Measurements from ENCODE around the gene MFAP1.

The MFAP1 gene

DNA sequence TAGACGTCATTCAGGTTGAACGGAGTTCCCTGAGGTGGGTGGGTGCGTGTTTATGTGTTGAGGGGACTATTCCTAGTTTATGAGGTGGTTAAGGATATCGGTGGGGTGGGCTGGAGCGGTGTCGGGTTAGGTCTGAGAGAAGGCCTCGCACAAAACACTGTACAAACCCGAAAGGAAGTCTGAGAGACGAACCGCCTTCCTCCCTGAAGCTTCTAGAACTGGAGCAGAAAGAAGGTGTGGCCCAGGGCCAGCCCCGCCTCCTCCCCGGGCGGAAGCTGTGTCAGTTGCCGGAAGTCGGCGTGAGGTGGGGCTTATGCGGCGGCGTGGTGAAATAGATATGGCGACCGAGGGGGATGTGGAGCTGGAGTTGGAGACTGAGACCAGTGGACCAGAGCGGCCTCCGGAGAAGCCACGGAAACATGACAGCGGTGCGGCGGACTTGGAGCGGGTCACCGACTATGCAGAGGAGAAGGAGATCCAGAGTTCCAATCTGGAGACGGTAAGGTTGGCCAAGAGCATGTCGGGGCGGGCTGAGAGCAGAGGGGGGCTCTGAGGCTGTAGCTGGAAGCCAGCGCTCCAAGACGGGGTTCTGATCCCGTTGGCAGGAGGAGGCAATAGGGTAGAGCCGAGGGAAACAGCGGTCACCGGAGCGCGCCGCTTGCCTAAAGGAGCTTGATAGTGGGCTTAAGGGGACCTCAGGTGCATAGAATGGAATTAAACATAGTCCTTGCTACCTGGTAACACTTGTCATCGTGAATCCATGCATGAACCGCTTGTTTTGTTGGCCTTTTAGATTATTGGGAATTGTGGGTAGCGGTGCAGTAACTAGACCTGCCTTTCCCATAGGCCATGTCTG, 24.0 kb downstream of the MFAP1 start, which contains the start of gene HYPK:
Gene HYPK, plus strand, starts transcription at position 314 of the 856 bp plus-strand sequence. Its CDS starts 24 bp downstream, at position 338.
- peak within 1 kb of the TSS; percentile 92 for H3K4me3 ChIP-seq (ENCODE audit: low read depth, low read length)
- TF ChIP-seq, protein P1, sequence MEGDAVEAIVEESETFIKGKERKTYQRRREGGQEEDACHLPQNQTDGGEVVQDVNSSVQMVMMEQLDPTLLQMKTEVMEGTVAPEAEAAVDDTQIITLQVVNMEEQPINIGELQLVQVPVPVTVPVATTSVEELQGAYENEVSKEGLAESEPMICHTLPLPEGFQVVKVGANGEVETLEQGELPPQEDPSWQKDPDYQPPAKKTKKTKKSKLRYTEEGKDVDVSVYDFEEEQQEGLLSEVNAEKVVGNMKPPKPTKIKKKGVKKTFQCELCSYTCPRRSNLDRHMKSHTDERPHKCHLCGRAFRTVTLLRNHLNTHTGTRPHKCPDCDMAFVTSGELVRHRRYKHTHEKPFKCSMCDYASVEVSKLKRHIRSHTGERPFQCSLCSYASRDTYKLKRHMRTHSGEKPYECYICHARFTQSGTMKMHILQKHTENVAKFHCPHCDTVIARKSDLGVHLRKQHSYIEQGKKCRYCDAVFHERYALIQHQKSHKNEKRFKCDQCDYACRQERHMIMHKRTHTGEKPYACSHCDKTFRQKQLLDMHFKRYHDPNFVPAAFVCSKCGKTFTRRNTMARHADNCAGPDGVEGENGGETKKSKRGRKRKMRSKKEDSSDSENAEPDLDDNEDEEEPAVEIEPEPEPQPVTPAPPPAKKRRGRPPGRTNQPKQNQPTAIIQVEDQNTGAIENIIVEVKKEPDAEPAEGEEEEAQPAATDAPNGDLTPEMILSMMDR (IDR thresholded peaks at IDR 0.05; ENCODE audit: low read depth, low read length) = no peak

DNA sequence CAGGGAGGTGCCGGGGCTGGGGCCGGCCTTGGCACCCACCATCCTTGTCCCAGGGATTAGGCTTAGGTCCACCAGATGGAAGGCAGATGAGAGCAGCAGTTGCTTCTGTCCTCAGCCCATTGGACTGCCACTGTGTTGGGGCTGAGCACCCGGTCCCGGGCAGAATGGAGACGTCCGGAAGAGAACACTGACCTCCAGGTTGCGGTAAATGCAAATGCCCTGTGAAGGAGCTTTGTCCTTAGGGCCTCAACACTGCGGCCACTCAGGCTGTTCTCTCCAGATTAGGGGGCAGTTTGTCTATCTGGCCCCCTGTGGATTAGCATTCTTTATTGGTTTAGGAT, 24.6 kb downstream of the MFAP1 start, which contains the start of gene SERINC4:
Gene SERINC4, minus strand, starts transcription at position 276 of the 341 bp plus-strand sequence. Its CDS starts 234 bp downstream, at position 42.
- TF ChIP-seq, protein P1 (IDR thresholded peaks at IDR 0.05; ENCODE audit: low read depth, low read length) = no peak
- peak within 1 kb of the TSS; percentile 92 for H3K4me3 ChIP-seq (ENCODE audit: low read depth, low read length)

DNA sequence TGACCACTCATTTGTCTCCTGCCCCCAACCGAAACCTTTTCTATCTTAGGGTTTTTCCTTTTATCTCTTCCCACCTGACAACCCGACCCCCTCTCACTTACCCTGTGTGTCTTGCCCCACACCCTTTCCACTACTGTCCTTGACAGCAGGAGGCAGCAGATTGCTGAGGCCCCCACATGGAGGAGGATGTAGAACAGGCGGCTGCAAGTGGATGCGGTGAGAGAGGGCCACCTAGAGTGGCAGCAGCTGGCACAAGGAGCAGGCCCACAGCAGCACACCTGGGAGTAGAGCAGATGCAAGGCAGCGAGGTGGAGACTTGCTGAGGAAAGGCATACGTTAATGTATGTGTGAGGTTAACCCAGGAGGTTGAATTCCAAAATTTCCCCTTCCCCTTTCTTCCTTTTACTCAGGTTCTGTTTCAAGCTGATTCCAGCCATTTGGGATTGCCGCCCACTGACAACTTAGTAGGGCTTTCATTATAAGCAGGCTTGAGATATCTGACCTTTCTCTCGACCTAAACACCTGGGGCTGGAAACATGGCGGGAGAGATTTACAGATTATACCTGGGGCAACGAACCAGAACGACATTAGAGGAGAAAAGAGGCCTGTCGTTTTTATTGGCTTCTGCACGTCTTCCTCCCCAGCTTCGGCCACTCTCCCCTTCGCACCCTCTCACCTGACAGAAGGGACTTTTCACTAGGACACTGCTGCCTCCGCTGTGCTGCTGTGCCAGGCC, 25.1 kb downstream of the MFAP1 start:
- TF ChIP-seq, protein P1 (IDR thresholded peaks at IDR 0.05; ENCODE audit: low read depth, low read length) = no peak

DNA sequence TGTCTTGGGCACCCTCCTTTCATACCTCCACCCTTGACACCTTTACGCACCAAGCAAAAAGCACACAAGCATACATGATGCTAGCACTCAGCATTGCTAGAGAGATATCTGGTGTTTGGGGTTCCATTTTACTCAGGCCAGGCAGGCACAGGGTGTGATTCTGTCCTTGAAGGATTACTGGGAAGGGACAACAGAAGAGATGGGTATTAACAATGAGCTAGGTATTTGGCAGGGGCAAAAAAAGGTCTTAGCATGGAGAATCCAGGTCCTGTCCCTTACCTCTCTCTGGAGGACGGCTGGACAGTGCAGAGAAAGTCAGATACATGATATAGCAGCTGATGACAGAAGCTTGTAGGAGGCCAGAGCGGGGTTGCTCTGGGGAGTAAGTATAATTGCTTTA, 27.9 kb downstream of the MFAP1 start:
- TF ChIP-seq, protein P1 (IDR thresholded peaks at IDR 0.05; ENCODE audit: low read depth, low read length) = no peak
- H3K4me3 ChIP-seq (ENCODE audit: low read depth, low read length) = no peak overlapping the region

More for the DNA sequence above, 25.1 kb downstream of the MFAP1 start:
- no peak overlapping the region for H3K4me3 ChIP-seq (ENCODE audit: low read depth, low read length)

DNA sequence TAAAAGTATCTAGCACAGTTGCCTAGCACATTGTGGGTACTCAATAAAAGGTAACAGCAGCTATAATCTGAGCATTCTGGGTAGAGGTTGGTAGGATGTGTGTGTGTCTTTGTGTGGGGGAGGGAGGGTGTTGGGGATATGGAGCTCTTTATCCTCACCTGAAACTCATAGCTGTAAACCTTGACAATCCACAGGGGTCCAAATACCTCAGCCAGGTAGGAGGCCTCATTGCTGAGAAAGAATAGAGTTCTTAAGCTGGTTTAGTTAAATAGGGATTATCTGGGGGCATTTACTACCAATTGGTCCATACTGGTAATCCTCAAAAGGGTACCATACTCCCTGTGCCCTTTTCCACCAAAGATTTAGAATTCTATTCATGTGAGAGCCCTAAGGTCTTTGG, 28.5 kb downstream of the MFAP1 start:
- TF ChIP-seq, protein P1 (IDR thresholded peaks at IDR 0.05; ENCODE audit: low read depth, low read length) = no peak
- H3K4me3 ChIP-seq (ENCODE audit: low read depth, low read length) = no peak overlapping the region

DNA sequence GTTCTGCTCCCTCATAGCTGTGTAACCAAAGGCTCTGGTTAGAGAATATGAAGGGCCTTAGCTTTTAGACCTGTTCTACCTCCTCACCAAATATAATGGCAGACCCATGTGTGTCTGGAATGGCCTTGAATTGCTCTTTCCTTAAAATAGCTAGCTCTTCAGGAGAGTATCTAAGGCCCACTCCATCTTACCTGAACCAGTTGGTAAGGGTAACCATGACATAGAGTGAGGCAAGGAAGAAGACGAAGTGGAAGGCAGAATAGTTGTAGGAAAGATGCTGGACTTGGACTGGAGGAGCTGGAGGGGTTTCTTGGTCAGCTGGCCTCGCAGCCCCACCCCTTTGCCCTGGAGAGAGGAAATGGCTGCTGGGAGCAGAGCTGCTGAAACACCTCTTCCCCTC, 29.3 kb downstream of the MFAP1 start:
- H3K4me3 ChIP-seq (ENCODE audit: low read depth, low read length) = no peak overlapping the region
- TF ChIP-seq, protein P1 (IDR thresholded peaks at IDR 0.05; ENCODE audit: low read depth, low read length) = no peak
